Stomach (tissue), 9 donors: ENCODE data around the gene CD59. TPM values are rescaled to one million over a fixed set of nuclear protein-coding genes. Genes with fewer than 3 reads are reported as not detected.

ENCODE experiments used
- DNase-seq, 2 donors: peaks; one replicate each; pipeline versions ENCODE4 v3.0.0 to v3.0.0-alpha.2; 2013 to 2019
- H3K27ac ChIP-seq, 5 donors: fragments of 200-600 bp in 4 of 5; sonication (generic) in 4 of 5; one replicate each; pipeline ENCODE4 v1.5.1; 2013 to 2019; ENCODE audit warnings: mild to moderate bottlenecking in 1 of 5, moderate library complexity in 1 of 5
- H3K27me3 ChIP-seq, 3 donors: fragments of 200-600 bp; sonication (generic); one replicate each; pipeline ENCODE4 v1.5.1; 2017 to 2019; ENCODE audit warnings: mixed run types in 1 of 3
- H3K36me3 ChIP-seq, 4 donors: fragments of 200-600 bp; sonication (generic); 1 replicate in 3 of 4; 2 replicates in 1 of 4; pipeline ENCODE4 v1.5.1; 2016 to 2019
- H3K4me1 ChIP-seq, 4 donors: fragments of 200-600 bp; sonication (generic); one replicate each; pipeline ENCODE4 v1.5.1; 2016 to 2019
- H3K4me3 ChIP-seq, 4 donors: fragments of 200-600 bp; sonication (generic) in 3 of 4; one replicate each; pipeline ENCODE4 v1.5.1; 2016 to 2019; ENCODE audit warnings: mild to moderate bottlenecking in 1 of 4
- H3K9me3 ChIP-seq, 4 donors: fragments of 200-600 bp; sonication (generic); one replicate each; pipeline ENCODE4 v1.5.1; 2016 to 2019
- CTCF ChIP-seq, 7 experiments: fragments of 450-650 bp in 4 of 7; fragments of 200-600 bp in 3 of 7; sonication (generic) in 3 of 7; IDR thresholded peaks; one replicate each; pipeline ENCODE4 v1.5.1; 2016 to 2019; ENCODE audit warnings: antibody characterized with exemption in 7 of 7, control low read depth in 2 of 7, mild to moderate bottlenecking in 1 of 7
- EP300 ChIP-seq: sonication (generic); formaldehyde crosslinking; IDR thresholded peaks from one replicate; pipeline ENCODE4 v1.6.1; 2017; ENCODE audit warnings: antibody characterized with exemption
- POLR2A ChIP-seq, 4 donors: fragments of 450-650 bp; IDR thresholded peaks; one replicate each; pipeline ENCODE4 v1.6.1; 2016; ENCODE audit warnings: antibody characterized with exemption in 4 of 4, control low read depth in 2 of 4, mild to moderate bottlenecking in 1 of 4, moderate library complexity in 1 of 4
- POLR2AphosphoS5 ChIP-seq, 3 donors: sonication (generic); formaldehyde crosslinking; IDR thresholded peaks; one replicate each; pipeline ENCODE4 v1.6.1; 2016; ENCODE audit warnings: antibody characterized with exemption in 3 of 3
- WGBS, 5 donors: extraction: QIAGEN DNeasy Blood & Tissue Kit in 3 of 5; methylation state at CpG; one replicate each; pipeline versions ENCODE4 v1.1.5 to v1.1.7; 2013 to 2018; 5-methylcytosine and 5-hydroxymethylcytosine counted together
- intact Hi-C: fragments of 100-400 bp; cut with DNase I; formaldehyde crosslinking; loops from one replicate; pipeline ENCODE4 v1.15.1; 2023; ENCODE audit warnings: low total_unique reads
- polyA plus RNA-seq, 3 donors: library from polyadenylated mRNA; stranded (reverse); fragments of 200-250 nt; gene quantifications; one replicate each; pipeline ENCODE4 v1.2.3, GENCODE V29; 2013
- total RNA-seq, 5 donors: library from RNA; depleted of rRNA; stranded (reverse); fragments of >200 nt; gene quantifications; one replicate each; pipeline versions ENCODE4 v1.1.0 to v1.2.3, GENCODE V29; 2014 to 2016
- donor health status: healthy with polysubstance abuse.
- donor health status: Bipolar disorder and iron deficiency.
- donor health status: healthy.

Gene CD59
- total and polyA plus RNA-seq, 8 donors = 6.4 to 225 (median 138) TPM

- Histone ChIP-seq H3K27ac (no peak overlapping the region), H3K9me3 (no peaks in the 10 kb centered on the region), H3K4me3 (no peak overlapping the region), H3K36me3 (peaks cover 0 to 27% (median 21%) of the 10 kb centered on the region in 4 donors), H3K4me1 (peaks cover 0 to 30% (median 12%) of the 10 kb centered on the region in 4 donors), H3K27me3 (no peaks in the 10 kb centered on the region)
- intact Hi-C loops = loop anchor here (10.0 kb wide), 1 partner anchor 198 kb away; no protein-coding TSS in a partner anchor
- peak in 1 of 2 donors; percentile 51 for DNase-seq
- TF ChIP-seq CTCF (IDR thresholded peaks at IDR 0.05) = peak in 4 of 7 experiments; percentile 26 to 57 (median 43)
- no peak for TF ChIP-seq POLR2A (IDR thresholded peaks at IDR 0.05)
- WGBS, 5 donors = 70 to 80% (median 72%) methylated on average over 3 of the region's 3 CpGs
Observed at GRCh38 chr11:33742249-33742851, 6.1 kb upstream of the CD59 start.

- Histone ChIP-seq H3K9me3 (no peaks in the 10 kb centered on the region), H3K4me3 (no peak overlapping the region), H3K27ac (no peak overlapping the region), H3K36me3 (peaks cover 0 to 22% (median 19%) of the 10 kb centered on the region in 4 donors), H3K27me3 (no peaks in the 10 kb centered on the region), H3K4me1 (peaks cover under 1 to 33% (median 15%) of the 10 kb centered on the region in 4 donors)
- intact Hi-C loops = loop anchor here (10.0 kb wide), 1 partner anchor 197 kb away; no protein-coding TSS in a partner anchor
- no peak for DNase-seq
- 85 to 93% (median 92%) methylated on average over 7 of the region's 7 CpGs for WGBS, 5 donors
- TF ChIP-seq POLR2A (IDR thresholded peaks at IDR 0.05) (no peak), POLR2AphosphoS5 (IDR thresholded peaks at IDR 0.05) (no peak), CTCF (IDR thresholded peaks at IDR 0.05) (no peak), EP300 (no peak)
Observed at GRCh38 chr11:33741806-33742205, 5.6 kb upstream of the CD59 start.

DNA sequence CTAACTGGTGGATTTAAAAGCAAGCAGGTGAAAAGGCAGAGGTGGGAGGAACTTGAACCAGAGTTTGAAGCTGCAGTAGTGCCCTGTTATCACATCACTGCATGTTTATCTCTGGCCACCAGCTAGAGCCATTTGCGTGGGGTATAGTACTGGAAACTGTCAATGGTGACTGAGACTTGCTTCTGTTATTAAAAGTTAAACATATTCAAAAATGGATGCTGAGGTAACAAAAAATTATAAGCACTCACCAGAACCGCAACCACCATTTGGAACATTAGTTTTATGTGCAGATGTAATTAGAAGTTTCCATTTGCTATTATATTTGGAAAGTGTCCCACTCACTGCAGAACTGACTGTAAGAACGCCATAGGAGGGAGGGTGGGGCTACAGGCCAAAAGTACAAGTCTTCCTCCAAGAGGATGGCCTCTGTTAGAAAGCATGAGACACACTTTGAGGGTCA, 1.2 kb upstream of the CD59 start:
- H3K36me3 ChIP-seq = peaks cover 0 to 15% (median 6%) of the 10 kb centered on the region in 4 donors
- H3K27me3 ChIP-seq = no peaks in the 10 kb centered on the region
- peak in 1 of 2 donors; percentile 38 for DNase-seq
- H3K4me1 ChIP-seq = peaks cover 15 to 40% (median 36%) of the 10 kb centered on the region in 4 donors
- no peaks in the 10 kb centered on the region for H3K9me3 ChIP-seq
- H3K27ac ChIP-seq = peak overlapping the region; percentile 93 to 98 (median 97)
- H3K4me3 ChIP-seq = peak overlapping the region in 1 of 4 donors; percentile 75
- 24 to 47% (median 31%) methylated on average over 3 of the region's 3 CpGs for WGBS, 5 donors
- intact Hi-C loops = no loop called here
- no peak for TF ChIP-seq POLR2A (IDR thresholded peaks at IDR 0.05)
- no peak for TF ChIP-seq EP300
- TF ChIP-seq CTCF (IDR thresholded peaks at IDR 0.05) = no peak
- TF ChIP-seq POLR2AphosphoS5 (IDR thresholded peaks at IDR 0.05) = no peak

DNA sequence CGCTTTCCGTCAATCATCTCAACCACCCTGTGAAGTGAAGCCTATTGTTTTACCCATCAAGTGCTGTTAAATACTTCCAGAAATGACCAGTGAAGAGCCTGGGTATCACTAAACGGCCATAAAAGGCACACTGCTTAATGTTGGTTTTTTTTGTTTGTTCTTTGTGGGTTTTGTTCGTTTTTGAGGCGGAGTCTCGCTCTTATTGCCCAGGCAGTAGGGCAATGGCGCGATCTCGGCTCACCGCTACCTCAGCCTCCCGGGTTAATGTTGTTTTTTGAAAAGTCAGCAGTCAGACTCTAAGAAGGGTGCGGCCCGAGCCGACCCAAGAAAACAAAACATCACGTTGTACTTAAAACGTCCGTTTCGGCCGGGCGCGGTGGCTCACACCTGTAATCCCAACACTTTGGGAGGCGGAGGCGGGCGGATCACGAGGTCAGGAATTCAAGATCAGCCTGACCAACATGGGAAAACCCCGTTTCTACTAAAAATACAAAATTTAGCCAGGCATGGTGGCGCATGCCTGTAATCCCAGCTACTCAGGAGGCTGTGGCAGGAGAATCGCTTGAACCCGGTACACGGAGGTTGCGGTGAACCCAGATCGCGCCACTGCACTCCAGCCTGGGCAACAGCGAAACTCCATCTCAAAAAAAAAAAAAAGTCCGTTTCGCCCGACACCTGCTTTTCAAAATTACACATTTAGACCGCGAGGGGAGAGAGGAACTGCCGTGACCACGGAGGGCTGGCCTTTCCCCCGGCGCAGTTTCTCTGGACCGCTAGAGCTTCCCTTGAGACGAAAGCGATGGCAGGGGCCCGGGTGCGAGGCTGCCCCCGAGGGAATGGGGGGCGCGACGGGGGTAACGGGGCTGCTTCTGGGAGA, 714 bp downstream of the CD59 start:
- intact Hi-C loops = no loop called here
- DNase-seq = peak; percentile 50 to 73
- whole genome bisulfite sequencing, 5 donors = 0 to 2% (median 1%) methylated on average over 49 to 53 of the region's 53 CpGs

More for the DNA sequence above, 714 bp downstream of the CD59 start:
- H3K27me3 ChIP-seq = no peaks in the 10 kb centered on the region
- TF ChIP-seq EP300 (no peak), POLR2A (IDR thresholded peaks at IDR 0.05) (no peak), CTCF (IDR thresholded peaks at IDR 0.05) (no peak), POLR2AphosphoS5 (IDR thresholded peaks at IDR 0.05) (no peak)
- peaks cover 27 to 59% (median 49%) of the 10 kb centered on the region in 4 donors for H3K4me1 ChIP-seq
- H3K36me3 ChIP-seq = peaks cover 0 to 16% (median 10%) of the 10 kb centered on the region in 4 donors
- H3K4me3 ChIP-seq = peak overlapping the region; percentile 65 to 93 (median 80)
- peak overlapping the region; percentile 93 to 98 (median 97) for H3K27ac ChIP-seq
- no peaks in the 10 kb centered on the region for H3K9me3 ChIP-seq
